8988T (cell line): Measurements from ENCODE around the gene SINHCAF.
"Not testable (repeated sequence)": the region's sequence is repeated elsewhere in the genome, so short reads cannot be mapped to it uniquely, and the experiment has no call there.

Experiments
- DNase-seq: peaks from one replicate; pipeline ENCODE4 v3.0.0; 2011

The SINHCAF gene

DNA sequence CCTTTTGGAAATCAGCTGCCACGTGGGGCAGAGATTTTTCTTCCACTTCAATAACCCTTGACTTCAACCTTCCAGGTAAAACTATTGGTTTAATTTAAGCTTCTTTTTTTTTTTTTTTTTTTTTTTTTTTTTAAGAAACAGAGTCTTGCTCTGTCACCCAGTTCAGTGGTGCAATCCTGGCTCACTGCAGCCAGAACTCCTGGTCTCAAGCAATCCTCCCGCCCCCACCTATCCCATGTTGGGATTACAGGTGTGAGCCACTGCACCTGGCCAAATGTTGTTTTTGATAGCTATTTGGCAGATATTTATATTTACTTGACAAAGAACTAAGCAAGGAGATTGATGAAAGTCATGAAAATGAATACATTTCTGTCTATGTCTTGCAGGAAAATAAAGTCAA lies 65.1 kb downstream of the SINHCAF start:
- DNase-seq, result no peak

DNA sequence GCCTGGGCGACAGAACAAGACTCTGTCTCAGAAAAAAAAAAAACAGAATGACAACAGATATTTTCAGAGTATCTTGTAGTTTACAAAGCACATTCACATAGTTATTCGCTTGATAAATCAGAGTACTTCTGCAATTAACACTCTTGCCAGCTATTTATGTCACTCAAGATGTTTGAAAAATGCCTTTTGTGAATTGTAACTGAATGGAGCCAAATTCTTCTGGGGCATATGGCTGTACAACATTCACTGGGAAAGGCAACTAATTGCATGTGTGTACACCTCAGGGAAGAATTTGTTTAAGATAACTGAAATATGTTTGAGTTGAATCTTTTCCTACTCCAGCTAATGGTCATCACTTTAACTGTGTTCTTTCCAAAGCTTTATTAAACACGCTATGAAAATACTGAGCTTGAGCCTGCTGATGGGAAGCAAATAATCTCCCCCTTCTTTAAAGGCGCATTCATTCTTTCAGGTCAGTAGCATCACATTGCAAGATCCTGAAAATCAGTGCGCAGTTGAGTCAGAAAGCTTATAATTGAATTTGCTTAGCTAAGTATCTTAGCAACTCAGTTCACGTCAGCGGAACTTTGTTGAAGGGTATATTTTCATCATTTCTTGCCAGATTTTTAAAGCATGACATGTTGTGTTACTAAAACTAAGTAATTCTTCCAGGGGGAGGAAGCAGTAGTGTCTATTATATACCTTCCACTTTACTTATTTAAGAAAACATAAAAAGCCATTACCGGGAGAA lies 66.6 kb downstream of the SINHCAF start:
- no peak for DNase-seq

DNA sequence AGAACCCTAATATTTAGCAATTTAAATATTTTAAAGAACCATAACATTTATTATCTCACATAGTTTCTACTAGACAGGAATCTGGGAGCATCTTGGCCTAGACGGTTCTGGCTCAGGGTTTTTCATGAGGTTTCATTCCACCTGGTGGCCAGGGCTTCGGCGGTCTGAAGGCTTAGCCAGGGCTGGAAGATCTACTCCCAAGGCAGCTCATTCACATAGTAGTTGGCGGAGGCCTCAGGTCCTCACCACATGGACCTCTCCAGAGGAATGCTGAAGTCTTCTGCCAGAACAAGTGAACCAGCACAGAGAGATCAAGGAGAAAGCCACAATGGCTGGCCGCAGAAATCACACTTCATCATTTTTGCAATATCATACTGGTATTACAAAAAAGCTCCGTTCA lies 68.2 kb downstream of the SINHCAF start:
- DNase-seq, result no peak

DNA sequence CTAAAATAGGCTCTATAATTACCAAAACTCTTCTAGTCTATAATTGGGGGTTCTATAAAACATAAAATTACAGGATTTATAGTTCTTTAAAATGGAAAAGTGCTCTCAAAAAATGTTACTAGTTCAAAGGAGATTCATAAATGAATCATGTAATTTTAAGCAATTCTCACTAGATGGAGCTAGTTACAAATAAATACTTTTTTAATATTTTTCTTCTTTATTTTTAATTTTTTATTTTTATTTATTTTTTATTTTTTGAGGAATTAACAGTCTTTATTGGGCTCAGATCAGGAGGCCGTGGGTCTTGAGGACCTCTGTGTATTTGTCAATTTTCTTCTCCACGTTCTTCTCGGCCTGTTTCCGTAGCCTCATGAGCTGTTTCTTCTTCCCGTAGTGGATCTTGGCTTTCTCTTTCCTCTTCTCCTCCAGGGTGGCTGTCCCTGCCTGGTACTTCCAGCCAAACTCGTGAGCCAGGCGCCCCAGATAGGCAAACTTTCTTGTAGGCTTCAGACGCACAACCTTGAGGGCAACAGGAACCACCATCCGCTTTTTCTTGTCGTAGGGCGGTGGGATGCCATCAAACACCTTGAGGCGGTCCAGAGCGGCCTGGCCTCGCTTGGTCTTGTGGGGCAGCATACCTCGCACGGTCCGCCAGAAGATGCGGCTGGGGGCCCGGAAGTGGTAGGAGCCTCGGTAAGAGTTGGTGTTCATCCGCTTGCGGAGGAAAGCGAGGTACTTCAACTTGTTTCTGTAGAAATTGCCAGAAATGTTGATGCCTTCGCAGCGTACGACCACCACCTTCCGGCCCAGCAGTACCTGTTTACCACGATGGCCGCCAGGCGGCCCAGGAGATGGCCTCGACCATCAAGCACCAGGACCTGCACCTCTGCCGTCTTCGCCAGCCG lies 74.0 kb downstream of the SINHCAF start:
- DNase-seq, result not testable (repeated sequence)

DNA sequence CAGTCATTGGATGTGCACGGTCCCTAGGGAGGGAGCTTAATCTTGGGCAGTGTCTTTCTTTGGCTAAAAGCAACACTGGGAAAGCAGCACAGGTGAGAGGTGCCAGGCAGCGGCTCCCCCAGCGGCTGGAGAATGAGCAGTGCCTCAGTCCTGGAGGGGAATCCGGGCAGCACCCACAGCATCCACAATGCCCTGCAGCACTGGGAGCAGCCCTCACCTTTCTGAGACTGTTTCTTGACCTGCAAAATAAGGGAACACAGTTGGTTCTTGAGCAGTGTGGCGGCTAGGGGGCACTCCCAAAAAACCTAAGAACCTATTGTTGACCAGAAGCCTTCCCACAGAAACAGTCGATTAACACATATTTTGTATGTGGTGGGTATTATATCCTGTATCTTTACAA lies 75.8 kb downstream of the SINHCAF start:
- no peak for DNase-seq

DNA sequence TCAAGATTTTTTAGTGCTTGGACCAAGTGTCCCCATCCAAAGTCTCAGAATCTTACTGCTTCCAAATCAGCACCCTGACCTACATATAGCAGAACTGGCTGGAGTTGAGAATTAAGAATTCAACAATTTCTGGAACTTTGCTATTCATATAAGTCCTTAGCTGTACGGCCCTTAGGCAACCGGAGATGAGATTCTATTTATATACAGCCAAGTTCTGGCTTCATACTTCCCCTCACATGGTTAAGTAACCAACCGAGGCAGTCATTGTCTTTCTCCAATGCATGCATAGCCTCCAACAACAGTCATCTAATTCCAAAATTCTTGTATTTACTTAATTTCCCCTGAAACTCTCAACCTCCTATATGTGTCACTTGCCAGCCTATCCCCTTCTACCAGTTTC lies 76.6 kb downstream of the SINHCAF start:
- DNase-seq, result no peak

DNA sequence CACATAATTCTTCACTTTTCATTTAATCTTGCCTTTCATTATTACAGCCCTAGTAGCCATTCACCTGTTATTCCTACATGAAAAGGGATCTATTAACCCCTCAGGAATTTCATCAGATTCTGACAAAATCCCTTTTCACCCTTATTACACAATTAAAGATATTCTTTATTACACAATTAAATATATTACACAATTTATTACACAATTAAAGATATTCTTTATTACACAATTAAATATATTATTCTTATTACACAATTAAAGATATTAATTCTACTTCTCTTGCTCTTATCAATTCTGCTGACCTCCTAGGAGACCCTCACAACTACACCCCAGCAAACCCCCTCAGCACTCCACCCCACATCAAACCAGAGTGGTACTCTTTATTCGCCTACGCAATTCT lies 77.1 kb downstream of the SINHCAF start:
- DNase-seq, result no peak

DNA sequence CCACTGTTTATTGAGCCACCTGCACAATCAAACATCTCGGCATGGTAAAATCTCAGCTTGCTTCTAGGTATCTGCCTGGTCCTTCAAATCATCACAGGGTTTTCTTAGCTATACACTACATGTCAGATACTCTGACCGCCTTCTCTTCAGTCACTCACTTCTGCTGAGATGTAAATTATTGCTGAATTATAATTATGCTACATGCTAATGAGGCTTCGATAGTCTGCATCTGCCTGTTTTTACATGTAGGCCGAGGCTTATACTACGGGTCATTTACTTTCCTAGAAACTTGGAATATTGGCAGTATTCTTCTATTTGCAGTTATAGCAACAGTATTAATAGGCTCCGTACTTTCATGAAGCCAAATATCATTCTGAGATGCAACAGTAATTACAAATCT lies 77.6 kb downstream of the SINHCAF start:
- no peak for DNase-seq

DNA sequence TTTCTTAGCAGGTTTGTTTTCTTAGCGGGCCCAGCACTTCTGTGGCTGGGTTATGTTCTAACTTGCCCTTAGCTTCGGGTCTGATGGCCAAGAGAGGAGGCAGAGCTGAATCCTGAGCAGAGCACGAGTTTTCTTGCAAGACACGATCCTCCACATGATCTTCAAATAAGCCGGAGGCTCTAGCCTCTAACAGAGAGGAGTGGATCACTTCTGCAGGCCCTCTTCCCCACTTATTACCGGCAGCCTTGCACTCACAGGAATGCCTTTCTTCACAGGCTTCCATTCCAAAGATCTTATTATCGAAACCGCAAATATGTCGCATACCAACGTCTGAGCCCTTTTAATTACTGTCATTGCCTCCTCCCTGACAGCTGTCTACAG lies 79.5 kb downstream of the SINHCAF start:
- DNase-seq, result no peak

DNA sequence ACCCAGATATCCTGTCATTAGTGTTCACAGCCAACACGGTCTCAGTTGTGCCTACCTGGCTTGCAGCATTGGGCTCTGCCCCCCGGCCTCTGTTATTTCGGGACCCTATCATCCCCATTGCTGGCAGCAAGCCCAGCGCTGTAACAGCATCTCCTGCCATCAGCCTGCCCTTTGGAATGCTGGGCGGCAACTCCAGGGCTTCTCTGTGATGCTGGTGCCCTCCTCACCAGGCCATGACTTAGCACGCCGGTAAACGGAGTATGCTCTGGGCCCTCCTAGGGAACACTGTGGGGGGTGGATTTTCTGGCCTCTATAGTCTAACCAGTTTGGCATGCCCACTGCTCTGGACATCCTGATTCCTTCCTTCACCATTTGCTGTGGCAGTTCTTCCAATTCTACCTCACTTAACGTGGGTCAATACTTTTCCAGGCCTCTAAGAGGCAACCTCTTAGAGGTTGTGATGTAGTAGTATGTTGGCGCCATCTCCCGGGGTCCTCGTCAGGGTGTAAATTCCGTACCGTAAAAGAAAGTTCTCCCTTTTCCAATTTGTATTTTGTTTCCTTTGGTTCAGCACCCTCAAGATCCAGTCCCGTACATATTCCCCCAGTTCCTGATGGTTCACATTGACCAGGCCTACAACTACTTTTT lies 80.0 kb downstream of the SINHCAF start:
- DNase-seq, result peak; percentile 44

DNA sequence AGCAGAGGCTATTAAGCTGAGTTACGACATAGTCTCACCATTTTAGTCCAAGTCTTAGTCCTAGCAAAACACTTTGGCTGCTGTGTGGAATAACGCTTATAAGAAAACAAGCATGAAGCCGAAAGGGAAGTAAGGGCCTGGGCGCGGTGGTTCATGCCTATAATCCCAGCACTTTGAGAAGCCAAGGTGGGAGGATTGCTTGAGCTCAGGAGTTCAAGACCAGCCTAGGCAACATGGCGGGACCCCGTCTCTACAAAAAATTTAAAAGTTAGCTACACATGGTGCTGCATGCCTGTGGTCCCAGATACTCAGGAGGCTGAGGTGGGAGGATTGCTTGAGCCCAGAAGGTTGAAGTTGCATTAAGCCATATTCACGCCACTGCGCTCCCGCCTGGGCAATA lies 83.5 kb downstream of the SINHCAF start:
- not testable (repeated sequence) for DNase-seq

DNA sequence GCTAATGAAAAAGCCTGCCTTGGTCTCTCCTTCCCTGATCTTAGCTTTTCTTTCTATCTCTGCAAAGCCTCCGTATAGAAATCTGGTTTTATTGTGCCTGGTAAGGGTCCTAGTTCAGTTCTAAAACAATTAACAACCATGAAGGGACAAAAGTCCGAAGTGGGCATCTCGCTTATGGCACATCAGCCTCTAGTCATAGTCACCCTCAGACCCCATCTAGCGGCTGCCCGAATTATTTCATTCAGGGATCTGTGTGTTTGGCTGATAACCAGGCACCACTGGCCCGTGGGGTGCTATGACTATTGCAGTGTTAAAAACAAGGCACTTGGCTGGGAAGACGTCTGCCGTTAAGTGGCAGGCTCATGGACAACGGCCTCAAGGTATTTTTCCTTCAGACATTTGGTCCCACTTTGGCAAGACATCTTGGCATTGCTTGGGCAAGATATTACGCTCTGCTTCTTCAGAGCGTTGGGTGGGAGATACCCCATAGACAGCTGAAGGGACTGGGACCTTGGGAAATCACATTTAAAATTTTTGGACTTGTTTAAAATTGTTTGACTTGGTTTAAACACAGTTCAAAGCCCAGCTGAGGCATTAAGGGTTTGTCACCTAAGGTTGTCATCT lies 87.1 kb downstream of the SINHCAF start:
- DNase-seq, result peak; percentile 65

DNA sequence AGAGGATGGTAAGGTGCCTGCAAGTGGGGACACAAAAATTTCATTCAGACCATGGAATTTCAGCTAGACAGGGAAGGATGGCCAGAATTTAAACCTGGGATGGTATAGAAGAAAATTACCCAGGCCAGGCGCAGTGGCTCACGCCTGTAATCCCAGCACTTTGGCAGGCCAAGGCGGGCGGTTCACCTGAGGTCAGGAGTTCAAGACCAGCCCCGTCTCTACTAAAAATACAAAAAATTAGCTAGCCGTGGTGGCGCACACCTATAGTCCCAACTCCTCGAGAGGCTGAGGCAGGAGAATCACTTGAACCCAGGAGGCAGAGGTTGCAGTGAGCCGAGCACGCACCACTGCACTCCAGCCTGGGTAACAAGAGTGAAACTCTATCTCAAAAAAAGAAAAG lies 87.6 kb downstream of the SINHCAF start:
- not testable (repeated sequence) for DNase-seq

DNA sequence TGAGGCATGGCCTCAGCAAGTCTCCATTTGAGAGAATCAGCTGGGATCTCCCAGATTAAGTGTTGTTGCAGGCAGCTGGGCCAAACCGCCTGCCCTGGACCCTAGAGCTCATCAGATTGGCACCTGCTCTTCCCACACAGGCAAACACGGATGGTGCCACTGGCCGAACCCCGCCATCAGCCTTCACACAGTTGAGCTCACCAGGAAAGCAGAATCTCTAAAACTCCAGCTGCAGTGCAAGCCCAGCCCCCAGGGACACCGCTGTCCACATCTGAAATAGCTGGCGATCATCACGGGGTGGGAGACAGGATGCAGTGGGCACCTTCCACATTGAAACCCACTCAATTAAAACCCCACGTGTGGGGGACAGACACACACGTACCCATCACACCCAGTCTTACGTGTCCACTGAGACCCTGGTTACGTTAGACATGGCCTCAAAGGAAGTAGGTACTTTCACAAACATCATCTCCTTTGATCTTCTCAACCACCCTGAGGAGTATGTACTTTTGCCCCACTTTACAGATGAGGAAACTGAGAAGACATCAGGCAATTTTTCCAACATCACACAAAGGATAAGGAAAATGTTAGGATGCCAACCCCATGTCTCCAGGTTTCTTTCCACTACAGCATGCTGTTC lies 88.8 kb downstream of the SINHCAF start:
- no peak for DNase-seq

DNA sequence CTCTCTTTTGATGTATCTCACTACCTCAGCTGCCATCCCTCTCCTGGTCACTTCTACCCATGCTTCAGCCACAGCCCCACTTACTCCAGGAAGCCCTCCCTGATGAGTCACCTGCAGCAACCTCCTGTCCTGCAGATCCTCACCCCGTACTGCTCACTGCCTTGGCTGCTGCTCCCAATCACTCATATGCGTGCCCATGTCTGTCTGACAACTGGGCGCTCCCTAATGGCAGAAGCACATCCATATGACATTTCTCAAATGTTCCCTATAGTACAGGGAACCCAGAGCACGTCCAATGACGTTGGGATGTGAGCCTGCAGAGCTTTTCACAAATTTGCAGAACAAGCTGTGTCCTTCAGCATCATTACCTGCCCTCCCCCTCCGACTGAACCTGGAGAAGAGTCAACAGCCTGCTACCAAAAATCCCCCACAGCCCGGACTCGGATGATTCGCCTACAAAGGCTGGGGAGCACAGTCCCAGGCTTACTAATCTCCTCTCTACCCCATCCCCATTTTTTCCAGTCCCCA lies 90.0 kb downstream of the SINHCAF start:
- no peak for DNase-seq

DNA sequence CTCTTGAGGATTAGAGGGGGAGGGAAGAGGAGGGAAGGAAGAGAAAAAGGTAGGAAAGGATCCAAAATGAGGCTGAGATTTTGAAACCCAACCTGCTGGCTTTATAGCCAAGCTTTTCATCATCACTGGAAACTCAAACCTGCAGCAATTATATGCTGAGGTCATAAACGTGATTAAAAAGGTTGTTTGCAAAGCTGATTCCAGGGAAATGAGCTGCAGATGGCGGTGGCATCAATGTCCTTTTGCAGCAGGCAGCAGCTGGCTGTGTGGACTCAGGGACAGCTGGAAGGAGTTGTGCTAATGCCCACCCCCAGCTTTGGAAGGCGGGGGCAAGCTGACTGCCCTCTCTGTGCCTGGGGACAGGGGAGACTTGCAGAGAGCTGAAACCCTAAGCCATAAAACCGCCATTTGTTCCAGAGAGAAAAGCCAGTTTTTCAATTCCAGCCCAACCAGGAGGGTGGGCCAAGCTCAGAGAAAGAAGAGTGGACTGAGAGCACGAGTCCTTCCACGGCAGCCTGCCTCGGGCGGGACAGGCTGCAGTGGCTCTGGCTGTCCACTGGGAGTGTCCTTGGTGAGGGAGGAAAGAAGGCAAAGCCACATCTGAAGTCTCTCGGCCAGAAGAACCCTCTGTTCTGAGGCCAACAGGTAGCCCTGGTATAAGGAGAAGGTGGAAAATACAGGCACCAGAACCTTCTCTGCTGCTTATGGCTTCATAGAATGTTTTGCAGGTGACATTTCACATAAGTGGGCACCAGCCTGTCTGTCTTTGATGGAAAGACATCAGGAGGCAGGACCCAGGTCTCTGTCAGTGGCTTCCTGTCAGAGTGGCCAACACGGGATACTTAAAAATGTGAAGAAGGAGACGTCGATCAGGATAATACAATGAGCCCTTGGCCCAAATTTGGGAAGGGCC lies 90.7 kb downstream of the SINHCAF start:
- no peak for DNase-seq

DNA sequence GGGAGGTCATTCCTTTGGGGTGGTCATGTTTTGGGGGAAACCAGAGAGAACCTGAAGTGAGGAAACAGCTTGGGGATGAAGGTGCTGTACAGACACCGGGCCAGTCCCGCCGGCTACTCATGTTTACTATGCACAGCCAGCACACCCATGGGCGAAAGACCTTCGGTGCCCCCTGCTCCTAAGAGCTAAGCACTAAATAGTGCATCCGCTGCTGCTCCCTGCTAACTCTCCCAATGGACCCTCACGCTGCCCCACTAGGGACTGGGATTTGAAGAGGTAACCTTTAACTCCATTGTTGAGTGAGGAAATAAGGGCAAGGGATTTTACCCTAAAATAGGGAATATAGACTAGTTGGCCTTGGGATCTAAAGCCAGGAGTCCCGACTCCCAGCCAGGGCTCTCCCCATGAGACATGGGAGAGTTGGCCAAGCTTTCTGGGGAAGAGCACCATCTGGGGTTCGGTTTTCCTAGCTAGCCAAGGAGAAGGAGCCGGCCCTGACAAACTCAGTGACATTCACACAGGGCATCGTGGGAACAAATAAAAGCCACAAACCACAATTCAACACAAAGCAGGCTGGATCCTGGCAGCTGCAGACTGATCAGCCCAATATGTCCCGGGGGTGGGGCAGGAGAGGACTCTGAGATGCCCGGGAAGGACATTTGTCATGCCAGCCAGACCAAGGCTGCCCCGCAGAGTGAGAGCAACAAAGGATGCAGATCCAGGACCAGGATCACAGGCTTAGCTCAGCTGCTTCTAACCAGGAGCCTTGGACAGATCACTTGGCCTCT lies 91.7 kb downstream of the SINHCAF start:
- DNase-seq, result no peak

DNA sequence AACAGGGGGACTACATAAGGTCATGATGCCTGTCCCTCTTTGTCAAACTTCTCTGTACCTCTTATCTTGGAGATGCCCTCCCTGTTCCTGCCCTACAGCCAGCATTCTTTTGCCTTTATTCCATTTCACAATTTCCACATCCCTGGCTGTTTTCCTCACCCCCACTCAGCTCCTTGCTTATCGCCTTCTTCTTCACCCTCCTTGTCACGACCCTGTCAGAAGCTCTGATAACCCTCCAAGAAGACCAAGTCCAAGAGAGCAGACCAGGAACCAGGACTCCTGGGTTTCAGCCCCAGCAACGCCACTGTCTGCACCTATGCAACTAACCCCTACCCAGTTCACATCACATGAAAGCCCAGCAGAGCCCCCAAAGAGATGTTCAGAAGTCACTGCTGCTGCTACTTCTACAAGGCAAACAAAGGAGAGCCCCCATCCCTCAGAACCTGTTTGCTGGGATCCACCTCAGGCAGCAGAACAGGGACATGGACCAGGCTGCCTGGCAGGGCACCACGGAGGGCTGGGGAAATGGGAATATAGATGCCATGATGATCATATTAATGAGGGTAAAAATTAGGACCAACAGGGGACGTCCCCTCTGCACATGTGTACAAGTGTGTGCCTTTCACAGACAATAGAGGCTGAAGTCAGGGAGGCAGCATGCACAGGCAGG lies 92.8 kb downstream of the SINHCAF start:
- no peak for DNase-seq

DNA sequence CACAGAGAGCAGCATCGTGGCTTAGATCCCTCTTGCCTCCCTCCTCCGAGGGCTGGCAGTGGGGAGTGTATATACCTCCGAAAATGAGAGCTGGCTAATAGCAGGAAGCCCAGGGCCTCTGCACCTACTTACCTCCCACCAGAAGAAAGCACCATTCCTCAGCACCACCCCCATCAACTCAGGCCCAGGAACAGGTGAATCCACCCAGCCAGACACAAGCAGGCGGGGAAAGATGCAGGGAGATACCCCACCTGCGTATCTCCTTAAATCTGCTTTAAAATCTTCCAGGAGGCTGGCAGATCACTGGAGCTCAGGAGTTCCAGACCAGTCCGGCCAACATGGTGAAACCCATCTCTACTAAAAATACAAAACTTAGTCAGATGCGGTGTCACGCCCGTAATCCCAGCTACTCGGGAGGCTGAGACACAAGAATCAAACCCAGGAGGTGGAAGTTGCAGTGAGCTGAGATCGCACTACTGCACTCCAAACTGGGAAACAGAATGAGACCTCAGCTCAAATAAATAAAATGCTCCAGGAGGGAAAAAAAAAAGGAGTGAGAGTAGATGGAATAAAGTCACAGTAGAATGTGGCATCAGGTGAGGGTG lies 93.5 kb downstream of the SINHCAF start:
- DNase-seq, result no peak
